NB4 (cell line): Measurements from ENCODE around the gene HECW1.

ENCODE experiments used
- DNase-seq: peaks from one replicate; pipeline ENCODE4 v3.0.0; 2010; ENCODE audit warnings: low read depth
- H3K4me3 ChIP-seq: one replicate; pipeline ENCODE4 v1.5.1; 2011; ENCODE audit warnings: mild to moderate bottlenecking, low read depth, low read length, moderate library complexity
- CTCF ChIP-seq: IDR thresholded peaks from one replicate; pipeline ENCODE4 v1.5.1; 2012; ENCODE audit warnings: low read depth, low read length
- MAX ChIP-seq: IDR thresholded peaks from 2 replicates; pipeline ENCODE4 v1.6.1; 2011; ENCODE audit warnings: low read depth, low read length
- MYC ChIP-seq: IDR thresholded peaks from 2 replicates; pipeline ENCODE4 v1.6.1; 2011; ENCODE audit warnings: low read depth, low read length
- POLR2A ChIP-seq: IDR thresholded peaks from 2 replicates; pipeline ENCODE4 v1.6.1; 2011; ENCODE audit warnings: mild to moderate bottlenecking; ENCODE audit not compliant: insufficient read length; ENCODE audit errors: extremely low read depth

Gene HECW1

DNA sequence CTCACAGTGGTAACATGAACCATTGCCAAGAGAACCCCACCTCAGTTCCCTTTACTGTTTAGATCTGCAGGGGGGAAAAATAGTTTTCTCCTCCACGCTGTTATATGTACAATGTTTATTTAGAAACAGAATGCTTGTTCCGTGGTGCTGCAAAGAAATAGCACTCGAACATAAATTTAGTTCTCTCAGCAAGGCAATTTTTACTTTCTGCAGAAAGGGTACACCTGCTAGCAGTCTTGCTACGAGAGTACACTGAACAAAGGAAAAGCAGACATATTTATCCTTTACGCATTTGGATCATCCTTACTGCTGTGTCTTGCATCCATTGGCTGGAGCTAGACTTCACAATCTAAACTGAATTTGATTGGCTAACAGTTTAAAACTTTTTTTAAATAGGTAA is 178.5 kb downstream of the HECW1 start:
- TF ChIP-seq MYC (no peak), CTCF (no peak), POLR2A (no peak), MAX (no peak)
- no peak for DNase-seq
- H3K4me3 ChIP-seq, result no peak overlapping the region

DNA sequence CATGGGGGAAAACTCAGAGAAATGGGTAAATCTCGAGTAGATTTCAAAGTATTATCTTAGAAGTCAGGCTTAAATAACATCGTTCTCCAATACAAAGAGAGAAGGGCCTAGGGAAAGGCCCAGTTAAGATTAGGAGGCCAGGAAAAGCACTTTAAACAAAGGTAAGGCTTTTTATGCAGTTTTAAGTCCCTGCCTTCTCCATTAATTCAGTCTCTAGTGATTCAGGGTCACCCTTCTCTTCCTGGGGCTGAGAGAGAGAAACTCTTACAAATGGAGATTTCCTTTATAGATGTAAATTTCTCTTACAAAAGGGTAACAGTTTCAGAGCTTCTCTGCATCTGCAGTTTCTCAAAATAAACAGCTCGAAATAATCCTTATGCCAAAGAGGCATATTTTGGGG is 179.3 kb downstream of the HECW1 start:
- TF ChIP-seq POLR2A, result no peak
- no peak for TF ChIP-seq MAX
- TF ChIP-seq MYC, result no peak
- no peak for TF ChIP-seq CTCF
- no peak for DNase-seq
- H3K4me3 ChIP-seq, result no peak overlapping the region

- no peak overlapping the region for H3K4me3 ChIP-seq
- no peak for DNase-seq
- TF ChIP-seq POLR2A, result no peak
- no peak for TF ChIP-seq MYC
- no peak for TF ChIP-seq CTCF
- TF ChIP-seq MAX, result no peak
These were observed 179.9 kb downstream of the HECW1 start for GRCh38 chr7:43292384-43292783.

DNA sequence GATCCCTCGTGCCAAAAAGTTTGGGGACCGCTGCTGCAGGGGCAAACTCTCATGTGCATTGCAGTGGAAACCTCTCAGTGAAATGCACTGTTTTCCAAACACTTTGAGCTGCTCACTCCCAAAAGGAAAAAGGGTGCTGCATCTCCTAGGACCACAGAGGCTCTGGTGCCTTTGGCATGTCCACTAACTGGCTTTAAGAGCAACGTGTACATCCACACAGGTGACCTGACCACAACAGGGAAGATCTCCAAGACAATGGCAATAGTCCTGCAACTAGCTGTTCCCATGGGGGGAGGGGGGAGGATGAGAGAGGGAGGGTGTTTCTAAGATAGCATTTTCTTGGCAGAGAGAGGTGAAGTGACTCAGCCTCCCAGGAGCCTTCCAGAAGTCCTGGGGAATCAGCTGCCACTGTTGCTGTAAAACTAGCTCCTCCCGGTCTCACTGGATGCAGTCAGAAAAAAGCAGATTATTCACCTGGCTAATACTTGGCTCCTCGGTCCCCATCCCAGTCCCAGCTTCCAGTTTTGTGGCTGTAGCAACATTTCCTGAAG is 181.7 kb downstream of the HECW1 start:
- no peak for TF ChIP-seq POLR2A
- DNase-seq, result no peak
- H3K4me3 ChIP-seq, result no peak overlapping the region

DNA sequence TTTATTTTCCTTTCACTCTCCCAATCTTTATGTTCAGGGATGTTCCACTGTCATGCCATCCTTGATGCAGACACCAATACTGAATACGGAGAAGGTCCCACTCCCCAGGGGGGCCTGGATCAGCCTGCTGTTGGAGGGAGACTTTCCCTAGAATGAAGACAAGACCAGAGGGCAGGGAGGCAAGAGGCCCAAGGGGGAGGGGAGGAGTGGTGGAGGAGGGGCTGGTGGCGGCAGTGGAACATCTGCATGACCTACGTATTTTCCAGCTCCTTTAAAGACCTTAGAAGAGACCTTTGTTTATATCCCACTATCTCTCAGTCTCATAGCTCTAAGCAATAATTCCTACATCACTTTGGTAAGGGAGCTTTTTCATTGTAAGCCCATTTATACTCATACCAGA is 183.0 kb downstream of the HECW1 start:
- no peak overlapping the region for H3K4me3 ChIP-seq
- DNase-seq, result no peak
- TF ChIP-seq MYC, result no peak
- TF ChIP-seq CTCF, result no peak

GRCh38 chr7:43296306-43296705 is 183.9 kb downstream of the HECW1 start:
- no peak for TF ChIP-seq CTCF
- TF ChIP-seq POLR2A, result no peak
- TF ChIP-seq MAX, result no peak
- TF ChIP-seq MYC, result no peak
- no peak for DNase-seq
- H3K4me3 ChIP-seq, result no peak overlapping the region
